Mesendoderm (in vitro differentiated cells): ENCODE data around the gene ROBO1.

ENCODE experiments used
- DNase-seq: peaks from one replicate; pipeline ENCODE4 v3.0.0; 2013
- H2AK5ac ChIP-seq: 2 replicates; pipeline ENCODE4 v1.6.1; 2013; ENCODE audit warnings: low read length, inconsistent platforms
- H2BK120ac ChIP-seq: 2 replicates; pipeline ENCODE4 v1.6.1; 2013; ENCODE audit warnings: low read depth, mild to moderate bottlenecking, low read length, moderate library complexity, mixed read lengths
- H2BK15ac ChIP-seq: replicated peaks from 2 replicates; pipeline ENCODE4 v1.6.1; 2013; ENCODE audit warnings: low read depth, mild to moderate bottlenecking, moderate library complexity
- H2BK5ac ChIP-seq: 2 replicates; pipeline ENCODE4 v1.6.1; 2013; ENCODE audit warnings: low read length, inconsistent platforms
- H3K18ac ChIP-seq: 2 replicates; pipeline ENCODE4 v1.6.1; 2013; ENCODE audit warnings: mild to moderate bottlenecking, low read length, mixed read lengths
- H3K23ac ChIP-seq: one replicate; pipeline ENCODE4 v1.6.1; 2013; ENCODE audit warnings: low read length
- H3K27ac ChIP-seq: 2 replicates; pipeline ENCODE4 v1.5.1; 2013; ENCODE audit warnings: low read depth, mild to moderate bottlenecking, inconsistent platforms, low read length, moderate library complexity
- H3K27me3 ChIP-seq: 2 replicates; pipeline ENCODE4 v1.6.1; 2013; ENCODE audit warnings: low read length, control low read depth, mild to moderate bottlenecking, inconsistent platforms; ENCODE audit not compliant: insufficient read depth, poor library complexity
- H3K36me3 ChIP-seq: 2 replicates; pipeline ENCODE4 v1.6.1; 2013; ENCODE audit warnings: low read length, inconsistent platforms; ENCODE audit not compliant: control insufficient read depth, insufficient read depth
- H3K4ac ChIP-seq: one replicate; pipeline ENCODE4 v1.6.1; 2013; ENCODE audit warnings: low read depth, mild to moderate bottlenecking, low read length, moderate library complexity
- H3K4me1 ChIP-seq: 2 replicates; pipeline ENCODE4 v1.6.1; 2013; ENCODE audit warnings: low read depth, low read length, inconsistent platforms; ENCODE audit not compliant: control insufficient read depth
- H3K4me2 ChIP-seq: 2 replicates; pipeline ENCODE4 v1.6.1; 2013; ENCODE audit warnings: low read length
- H3K4me3 ChIP-seq: 2 replicates; pipeline ENCODE4 v1.5.1; 2013; ENCODE audit warnings: mild to moderate bottlenecking, low read length
- H3K56ac ChIP-seq: one replicate; pipeline ENCODE4 v1.6.1; 2013; ENCODE audit warnings: low read length
- H3K79me1 ChIP-seq: 2 replicates; pipeline ENCODE4 v1.6.1; 2013; ENCODE audit warnings: low read length, inconsistent platforms
- H3K79me2 ChIP-seq: 2 replicates; pipeline ENCODE4 v1.6.1; 2013; ENCODE audit warnings: mild to moderate bottlenecking, low read length; ENCODE audit not compliant: control insufficient read depth, insufficient read depth
- H3K9ac ChIP-seq: 2 replicates; pipeline ENCODE4 v1.6.1; 2013; ENCODE audit warnings: low read length, inconsistent platforms
- H4K5ac ChIP-seq: one replicate; pipeline ENCODE4 v1.6.1; 2013; ENCODE audit warnings: low read length
- H4K8ac ChIP-seq: one replicate; pipeline ENCODE4 v1.6.1; 2013; ENCODE audit warnings: low read depth, mild to moderate bottlenecking, control low read depth, low read length, moderate library complexity
- WGBS: extraction: QIAGEN DNeasy Blood & Tissue Kit; methylation state at CpG from one replicate; pipeline ENCODE4 v1.1.7; 2013; ENCODE audit warnings: low lambda C conversion rate, missing lambda C conversion rate; ENCODE audit not compliant: insufficient coverage; ENCODE audit errors: extremely low coverage; 5-methylcytosine and 5-hydroxymethylcytosine counted together

Gene ROBO1

DNA sequence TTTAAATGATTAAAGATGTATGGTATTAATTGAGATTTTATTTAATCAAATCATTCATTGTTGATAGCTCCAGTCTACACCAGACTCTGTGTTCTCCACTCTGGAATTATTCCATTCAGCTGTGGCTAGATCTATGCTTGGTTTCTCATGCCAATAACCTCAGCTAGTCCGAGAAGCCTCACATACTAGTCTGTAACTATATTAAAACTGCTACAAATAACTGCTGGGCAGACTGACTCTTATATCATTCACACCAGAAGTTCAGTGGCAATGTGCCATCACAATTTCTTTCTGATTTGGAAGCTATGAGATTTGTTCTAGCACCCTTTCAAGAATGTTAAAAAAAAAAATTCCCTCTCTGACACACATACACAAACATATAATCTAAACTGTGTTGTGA, 947.3 kb downstream of the ROBO1 start:
- no peak for DNase-seq
- no peaks in the 10 kb centered on the region for H3K79me1 ChIP-seq

DNA sequence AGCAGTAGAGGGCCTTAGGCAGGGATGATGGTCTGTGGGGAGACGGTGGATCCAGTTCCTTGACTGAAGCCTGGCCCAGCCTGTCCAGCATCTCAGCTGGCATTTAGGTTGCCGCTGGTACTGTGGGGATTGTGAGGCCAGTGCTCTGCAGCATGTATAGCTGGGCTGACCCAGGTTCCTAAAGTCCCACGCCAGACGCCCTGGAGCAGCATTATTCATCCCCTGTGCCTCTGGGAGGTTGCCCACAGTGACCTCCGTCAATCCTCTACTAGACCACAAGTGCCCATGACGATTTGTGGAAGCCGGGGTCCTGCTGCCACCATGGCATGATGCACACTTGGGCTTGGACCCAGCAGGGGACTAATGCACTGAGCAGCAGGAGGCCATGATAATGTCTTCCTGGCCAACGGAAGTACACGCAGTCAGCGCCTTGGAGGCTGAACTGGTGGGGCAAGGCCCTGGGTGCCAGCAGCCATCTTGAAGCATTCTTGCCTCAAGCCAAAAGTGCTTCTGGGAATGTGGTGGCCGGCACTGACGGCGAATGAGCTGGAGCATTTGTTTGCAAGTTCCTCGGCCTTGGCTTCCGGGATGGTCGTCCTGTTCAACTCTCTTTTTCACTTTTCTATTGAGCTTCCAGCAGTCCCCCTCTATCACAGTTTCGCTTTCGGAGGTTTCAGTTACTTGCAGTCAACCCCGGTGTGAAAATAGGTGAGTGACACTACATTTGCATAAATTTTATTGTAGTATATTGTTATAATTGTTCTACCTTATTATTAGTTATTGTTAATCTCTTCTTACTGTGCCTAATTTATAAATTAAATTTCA, 949.4 kb downstream of the ROBO1 start:
- Histone ChIP-seq H3K27ac (no peak overlapping the region), H3K4me3 (no peak overlapping the region), H3K36me3 (no peaks in the 10 kb centered on the region), H3K56ac (no peak overlapping the region), H3K79me2 (no peaks in the 10 kb centered on the region), H3K79me1 (no peaks in the 10 kb centered on the region), H3K27me3 (no peaks in the 10 kb centered on the region), H3K18ac (no peak overlapping the region), H3K4ac (no peak overlapping the region), H3K9ac (no peak overlapping the region), H2BK15ac (no peak overlapping the region), H4K5ac (no peak overlapping the region), H4K8ac (no peak overlapping the region), H3K4me2 (no peak overlapping the region), H2AK5ac (no peak overlapping the region), H3K4me1 (peaks cover 3% of the 10 kb centered on the region), H3K23ac (no peak overlapping the region), H2BK5ac (no peak overlapping the region), H2BK120ac (no peak overlapping the region)
- DNase-seq, result no peak
- no CpG with 5 or more reads among the region's 19 CpGs for WGBS

More for the DNA sequence above, 947.3 kb downstream of the ROBO1 start:
- Histone ChIP-seq H3K4me2 (no peak overlapping the region), H3K56ac (no peak overlapping the region), H2BK5ac (no peak overlapping the region), H3K27ac (no peak overlapping the region), H2BK15ac (no peak overlapping the region), H3K9ac (no peak overlapping the region), H3K4me3 (no peak overlapping the region), H3K27me3 (no peaks in the 10 kb centered on the region), H3K23ac (no peak overlapping the region), H3K79me2 (no peaks in the 10 kb centered on the region), H2AK5ac (no peak overlapping the region), H4K8ac (no peak overlapping the region), H2BK120ac (no peak overlapping the region), H3K18ac (no peak overlapping the region), H3K4me1 (peaks cover 2% of the 10 kb centered on the region), H3K36me3 (no peaks in the 10 kb centered on the region), H3K4ac (no peak overlapping the region), H4K5ac (no peak overlapping the region)
- WGBS, result no CpG with 5 or more reads among the region's 1 CpG

DNA sequence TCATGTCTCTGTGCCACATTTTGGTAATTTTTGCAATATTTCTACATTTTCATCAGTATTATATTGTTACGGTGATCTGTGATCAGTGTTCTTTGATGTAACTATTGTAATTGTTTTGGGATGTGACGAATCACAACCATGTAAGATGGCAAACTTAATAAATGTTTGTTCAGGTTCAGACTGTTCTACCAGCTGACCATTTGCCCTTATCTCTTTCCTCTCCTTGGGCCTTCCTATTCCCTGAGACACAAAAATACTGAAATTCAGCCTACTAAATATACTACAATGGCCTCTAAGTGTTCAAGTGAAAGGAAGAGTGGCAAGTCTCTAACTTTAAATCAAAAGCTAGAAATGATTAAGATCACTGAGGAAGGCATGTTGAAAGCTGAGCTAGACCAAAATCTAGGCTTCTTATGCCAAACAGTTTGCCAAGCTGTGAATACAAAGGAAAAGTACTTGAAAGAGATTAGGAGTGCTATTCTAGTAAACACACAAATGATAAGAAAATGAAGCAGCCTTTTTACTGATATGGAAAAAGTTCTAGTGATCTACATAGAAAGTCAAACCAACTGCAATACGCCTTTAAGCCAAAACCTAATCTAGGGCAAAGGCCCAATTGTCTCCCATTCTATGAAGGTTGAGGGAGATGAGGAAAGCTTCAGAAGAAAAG, 952.8 kb downstream of the ROBO1 start:
- WGBS, result no CpG with 5 or more reads among the region's 3 CpGs
- Histone ChIP-seq H3K4me3 (no peak overlapping the region), H3K36me3 (no peaks in the 10 kb centered on the region)

DNA sequence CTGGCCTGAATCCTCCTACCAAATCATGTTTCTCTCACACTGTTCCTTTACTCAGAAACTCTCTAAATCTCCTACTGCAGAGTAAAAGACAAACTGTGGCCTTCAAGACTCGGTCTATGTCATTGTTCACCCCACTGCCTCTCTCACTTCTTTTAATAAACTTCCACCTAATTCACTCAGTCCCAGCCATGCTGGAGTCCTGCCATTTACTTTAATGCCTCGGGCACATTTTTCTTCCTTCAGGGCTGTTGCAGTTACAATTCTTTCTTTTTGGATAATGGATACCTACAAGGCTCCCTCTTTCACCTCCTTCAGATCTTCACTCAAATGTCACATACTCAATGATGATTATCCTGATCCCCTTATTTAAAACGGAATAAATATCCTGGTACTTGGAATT, 955.6 kb downstream of the ROBO1 start:
- no peak overlapping the region for H3K56ac ChIP-seq
- no peak overlapping the region for H2BK5ac ChIP-seq

More for the DNA sequence above, 952.8 kb downstream of the ROBO1 start:
- Histone ChIP-seq H3K23ac (no peak overlapping the region), H3K27ac (no peak overlapping the region), H3K9ac (no peak overlapping the region), H2BK15ac (no peak overlapping the region), H3K4ac (no peak overlapping the region), H3K56ac (no peak overlapping the region), H4K5ac (no peak overlapping the region), H3K4me2 (no peak overlapping the region), H3K79me2 (no peaks in the 10 kb centered on the region), H3K79me1 (no peaks in the 10 kb centered on the region), H4K8ac (no peak overlapping the region), H2BK120ac (no peak overlapping the region), H3K18ac (no peak overlapping the region), H2BK5ac (no peak overlapping the region), H2AK5ac (no peak overlapping the region), H3K27me3 (no peaks in the 10 kb centered on the region), H3K4me1 (peaks cover 2% of the 10 kb centered on the region)
- DNase-seq, result peak; percentile 83

DNA sequence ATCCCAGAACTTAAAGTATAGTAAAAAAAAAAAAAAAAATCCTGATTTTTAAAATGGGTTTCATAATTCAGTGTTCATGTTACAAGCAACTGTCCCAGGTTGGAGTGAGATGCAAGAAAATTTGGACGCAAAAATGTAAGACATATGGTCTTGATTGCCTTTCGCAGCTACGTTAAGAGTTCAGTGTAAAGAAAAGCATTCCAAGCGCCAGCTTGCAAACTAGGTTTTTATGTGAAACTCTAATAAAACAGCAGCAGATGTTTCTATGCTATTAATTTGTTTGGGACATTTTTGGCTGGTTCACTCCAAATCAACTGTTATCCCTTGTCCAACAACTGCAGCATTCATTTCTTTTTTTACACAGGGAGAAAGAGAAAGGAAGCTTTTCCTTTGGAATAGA, 957.8 kb downstream of the ROBO1 start:
- no CpG with 5 or more reads among the region's 4 CpGs for WGBS
- Histone ChIP-seq H3K36me3 (no peaks in the 10 kb centered on the region), H2BK120ac (no peak overlapping the region), H3K79me1 (no peaks in the 10 kb centered on the region), H3K4me2 (no peak overlapping the region), H2BK5ac (no peak overlapping the region), H3K79me2 (no peaks in the 10 kb centered on the region), H3K23ac (no peak overlapping the region), H3K4me1 (no peaks in the 10 kb centered on the region), H3K18ac (no peak overlapping the region), H2AK5ac (no peak overlapping the region), H4K8ac (no peak overlapping the region), H4K5ac (no peak overlapping the region), H2BK15ac (no peak overlapping the region), H3K56ac (no peak overlapping the region), H3K27ac (no peak overlapping the region), H3K27me3 (no peaks in the 10 kb centered on the region), H3K4ac (no peak overlapping the region), H3K9ac (no peak overlapping the region), H3K4me3 (no peak overlapping the region)
- DNase-seq, result no peak

More for the DNA sequence above, 955.6 kb downstream of the ROBO1 start:
- no peak overlapping the region for H3K18ac ChIP-seq
- H2BK120ac ChIP-seq, result no peak overlapping the region
- H2AK5ac ChIP-seq, result no peak overlapping the region
- H3K4me3 ChIP-seq, result no peak overlapping the region
- H3K4me1 ChIP-seq, result peaks cover 2% of the 10 kb centered on the region
- no CpG with 5 or more reads among the region's 3 CpGs for WGBS
- H3K4me2 ChIP-seq, result no peak overlapping the region
- H3K79me1 ChIP-seq, result no peaks in the 10 kb centered on the region
- no peak overlapping the region for H3K4ac ChIP-seq
- no peaks in the 10 kb centered on the region for H3K36me3 ChIP-seq
- no peak overlapping the region for H2BK15ac ChIP-seq
- H4K8ac ChIP-seq, result no peak overlapping the region
- no peaks in the 10 kb centered on the region for H3K27me3 ChIP-seq
- DNase-seq, result no peak
- no peak overlapping the region for H3K9ac ChIP-seq
- H3K23ac ChIP-seq, result no peak overlapping the region
- H4K5ac ChIP-seq, result no peak overlapping the region
- no peaks in the 10 kb centered on the region for H3K79me2 ChIP-seq
- no peak overlapping the region for H3K27ac ChIP-seq
